Measurements from ENCODE around the gene SOHLH1.

Gene SOHLH1

DNA sequence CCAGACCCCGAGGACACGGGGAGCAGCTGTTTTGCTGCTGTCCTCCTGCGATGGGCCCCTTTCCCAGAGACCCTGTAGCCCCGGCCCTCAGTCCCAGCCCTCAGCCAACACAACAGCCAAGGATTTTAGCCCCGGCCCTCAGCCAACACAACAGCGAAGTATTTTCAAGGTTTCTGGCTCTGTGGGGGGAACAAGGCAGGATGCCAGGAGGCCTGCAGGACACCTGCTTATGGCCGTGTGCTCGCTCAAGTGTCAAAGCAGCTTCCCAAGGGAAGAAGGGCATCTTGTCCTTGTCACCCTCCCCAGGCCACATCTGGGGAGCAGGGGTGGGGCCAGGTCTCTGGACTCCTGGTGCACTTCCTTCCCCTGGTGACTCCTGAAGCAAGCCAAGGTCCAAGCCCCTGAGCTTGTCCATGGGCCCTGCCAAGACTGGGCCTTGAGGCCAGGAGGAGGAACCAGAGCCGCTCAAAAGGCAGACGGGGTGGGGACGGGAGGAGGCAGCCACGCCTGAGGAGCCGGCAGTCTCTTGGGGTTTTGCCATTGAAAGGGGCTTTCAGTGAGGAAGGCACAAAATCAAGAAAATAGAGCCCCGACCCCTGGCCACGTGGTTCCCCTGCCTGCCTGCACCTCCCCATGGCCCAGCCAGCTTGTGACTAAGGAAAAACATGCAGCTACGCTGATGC is 13.5 kb upstream of the SOHLH1 start:
- no peak overlapping the region for H3K27ac ChIP-seq
- TF ChIP-seq, protein P1, sequence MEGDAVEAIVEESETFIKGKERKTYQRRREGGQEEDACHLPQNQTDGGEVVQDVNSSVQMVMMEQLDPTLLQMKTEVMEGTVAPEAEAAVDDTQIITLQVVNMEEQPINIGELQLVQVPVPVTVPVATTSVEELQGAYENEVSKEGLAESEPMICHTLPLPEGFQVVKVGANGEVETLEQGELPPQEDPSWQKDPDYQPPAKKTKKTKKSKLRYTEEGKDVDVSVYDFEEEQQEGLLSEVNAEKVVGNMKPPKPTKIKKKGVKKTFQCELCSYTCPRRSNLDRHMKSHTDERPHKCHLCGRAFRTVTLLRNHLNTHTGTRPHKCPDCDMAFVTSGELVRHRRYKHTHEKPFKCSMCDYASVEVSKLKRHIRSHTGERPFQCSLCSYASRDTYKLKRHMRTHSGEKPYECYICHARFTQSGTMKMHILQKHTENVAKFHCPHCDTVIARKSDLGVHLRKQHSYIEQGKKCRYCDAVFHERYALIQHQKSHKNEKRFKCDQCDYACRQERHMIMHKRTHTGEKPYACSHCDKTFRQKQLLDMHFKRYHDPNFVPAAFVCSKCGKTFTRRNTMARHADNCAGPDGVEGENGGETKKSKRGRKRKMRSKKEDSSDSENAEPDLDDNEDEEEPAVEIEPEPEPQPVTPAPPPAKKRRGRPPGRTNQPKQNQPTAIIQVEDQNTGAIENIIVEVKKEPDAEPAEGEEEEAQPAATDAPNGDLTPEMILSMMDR (IDR thresholded peaks at IDR 0.05), result no peak
- no peak for DNase-seq (ENCODE audit: low spot score)
- no peak overlapping the region for H3K4me3 ChIP-seq

DNA sequence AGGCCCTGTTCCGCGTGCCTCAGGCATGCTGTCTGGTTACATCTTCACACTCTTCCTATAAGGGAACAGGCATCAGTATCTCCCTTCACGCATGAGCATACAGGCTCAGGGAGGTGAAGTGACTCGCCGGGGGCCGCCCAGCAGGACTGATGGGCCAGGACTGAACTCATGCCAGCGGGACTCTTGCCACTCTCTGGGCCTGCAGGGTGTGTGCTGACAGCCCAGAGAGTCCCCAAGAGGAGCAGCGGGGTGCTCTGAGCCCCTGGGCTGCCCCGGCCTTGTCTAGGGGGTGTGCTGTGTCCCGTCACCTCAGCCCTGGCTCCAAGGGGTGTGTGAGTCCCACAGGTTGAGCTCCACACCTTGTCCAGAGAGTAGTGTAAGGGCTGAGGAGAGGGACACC is 12.6 kb upstream of the SOHLH1 start:
- no peak overlapping the region for H3K4me3 ChIP-seq
- DNase-seq (ENCODE audit: low spot score), result no peak
- TF ChIP-seq, protein P1 (IDR thresholded peaks at IDR 0.05), result no peak
- H3K27ac ChIP-seq, result no peak overlapping the region

GRCh38 chr9:135711391-135711790 is 12.1 kb upstream of the SOHLH1 start:
- DNase-seq (ENCODE audit: low spot score), result no peak
- Histone ChIP-seq H3K4me3 (no peak overlapping the region), H3K27ac (no peak overlapping the region)
- TF ChIP-seq, protein P1 (IDR thresholded peaks at IDR 0.05), result no peak

- no peak overlapping the region for H3K4me3 ChIP-seq
- TF ChIP-seq, protein P1 (IDR thresholded peaks at IDR 0.05), result no peak
- no peak for DNase-seq (ENCODE audit: low spot score)
- no peak overlapping the region for H3K27ac ChIP-seq
Observed at GRCh38 chr9:135708164-135708563, 8.9 kb upstream of the SOHLH1 start.

DNA sequence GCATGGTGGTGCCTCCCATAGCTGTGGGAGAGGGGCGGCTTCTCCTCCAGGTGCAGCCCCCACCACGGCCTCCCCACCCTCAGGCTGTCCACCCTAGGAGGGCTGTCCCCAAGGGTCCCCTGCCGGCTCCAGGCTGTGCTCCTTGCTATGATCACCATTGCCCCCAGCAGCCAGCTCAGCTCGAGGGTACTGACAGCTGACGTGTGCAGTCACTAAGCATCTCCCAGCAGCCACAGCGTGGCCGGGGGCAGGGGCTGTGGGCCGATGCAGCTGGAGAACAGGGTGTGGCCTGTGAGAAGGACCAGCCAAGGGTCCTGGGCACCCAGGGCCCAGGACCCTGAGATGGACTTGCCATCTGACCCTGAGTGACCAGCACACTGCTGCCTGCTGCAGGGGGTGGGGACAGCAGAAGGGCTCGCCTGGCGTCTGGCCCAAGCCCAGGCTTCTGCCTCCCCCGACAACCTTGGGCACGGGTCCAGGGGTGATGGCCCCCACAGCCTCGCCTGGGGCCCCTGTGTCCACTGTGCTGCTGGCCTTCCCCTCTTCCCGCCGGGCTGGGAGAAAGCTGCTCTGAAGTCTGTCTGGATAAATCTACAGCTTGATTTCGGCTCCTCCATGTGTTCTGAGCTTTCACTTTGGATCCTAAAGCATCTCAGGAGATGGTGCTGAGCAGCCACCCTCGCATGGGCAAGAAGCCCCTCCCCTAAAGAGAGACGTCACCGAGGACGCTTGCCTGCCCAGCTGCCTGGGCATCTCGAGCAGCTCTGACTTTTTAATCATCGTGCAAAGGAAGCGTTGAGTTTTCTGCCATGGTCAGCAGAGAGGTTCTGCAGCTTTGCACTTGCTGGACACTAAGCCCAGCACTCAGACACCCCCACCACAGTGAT is 8.2 kb upstream of the SOHLH1 start:
- TF ChIP-seq, protein P1 (IDR thresholded peaks at IDR 0.05), result no peak
- DNase-seq (ENCODE audit: low spot score), result no peak
- H3K4me3 ChIP-seq, result no peak overlapping the region
- no peak overlapping the region for H3K27ac ChIP-seq

- DNase-seq (ENCODE audit: low spot score), result no peak
- no peak overlapping the region for H3K27ac ChIP-seq
- H3K4me3 ChIP-seq, result no peak overlapping the region
- TF ChIP-seq, protein P1 (IDR thresholded peaks at IDR 0.05), result no peak
Observed at GRCh38 chr9:135706288-135706687, 7.0 kb upstream of the SOHLH1 start.
